ENCODE results near the gene VASH2. TPM values are rescaled to one million over a fixed set of nuclear protein-coding genes. Genes with fewer than 3 reads are reported as not detected.
"Not testable (repeated sequence)": the region's sequence is repeated elsewhere in the genome, so short reads cannot be mapped to it uniquely, and the experiment has no call there.

Gene VASH2
- total and polyA plus RNA-seq, 9 donors = 25.3 to 81.7 (median 49.8) TPM

- not testable (repeated sequence) for DNase-seq; H3K4me3 ChIP-seq (ENCODE audit: low read length); H3K27me3 ChIP-seq (ENCODE audit: control insufficient read depth, insufficient read depth, low read length); H3K9me3 ChIP-seq (replicated peaks; ENCODE audit: control insufficient read depth, low read depth, low read length); H3K36me3 ChIP-seq (ENCODE audit: control insufficient read depth, insufficient read depth, low read length); H3K27ac ChIP-seq (ENCODE audit: low read length)
- no CpG with 5 or more reads among the region's 5 CpGs for WGBS (ENCODE audit: insufficient coverage)
- peaks cover 25% of the 10 kb centered on the region for H3K4me1 ChIP-seq (ENCODE audit: control insufficient read depth, insufficient read depth, low read length)
These were observed 36.2 kb upstream of the VASH2 start for GRCh38 chr1:212914110-212914509.

DNA sequence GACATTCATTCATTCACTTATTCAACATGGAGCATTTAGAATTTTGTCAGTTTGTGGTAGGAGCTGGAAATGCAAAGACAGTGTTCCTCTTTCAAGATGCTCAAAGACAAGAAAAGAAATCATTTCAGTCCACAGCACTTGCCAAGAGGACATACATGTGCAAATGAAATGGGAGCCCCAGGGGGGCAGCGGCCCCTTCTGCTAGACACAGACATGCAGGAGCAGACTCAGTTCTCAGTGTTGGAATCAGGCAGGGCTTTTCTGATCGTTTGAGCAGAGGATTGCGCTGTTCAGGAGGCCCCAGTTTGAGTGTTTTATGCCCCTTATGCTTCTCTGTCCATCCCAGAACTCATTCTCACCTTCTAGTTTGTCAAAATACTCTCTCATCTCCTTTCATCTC, 35.6 kb upstream of the VASH2 start:
- H3K4me3 ChIP-seq (ENCODE audit: low read length) = no peak overlapping the region
- H3K36me3 ChIP-seq (ENCODE audit: control insufficient read depth, insufficient read depth, low read length) = no peaks in the 10 kb centered on the region
- DNase-seq = peak; percentile 49
- no peak overlapping the region for H3K27ac ChIP-seq (ENCODE audit: low read length)
- peaks cover 7% of the 10 kb centered on the region for H3K27me3 ChIP-seq (ENCODE audit: control insufficient read depth, insufficient read depth, low read length)
- 18% methylated on average over 3 of the region's 3 CpGs for WGBS (ENCODE audit: insufficient coverage)
- H3K4me1 ChIP-seq (ENCODE audit: control insufficient read depth, insufficient read depth, low read length) = peaks cover 25% of the 10 kb centered on the region
- H3K9me3 ChIP-seq (replicated peaks; ENCODE audit: control insufficient read depth, low read depth, low read length) = no peaks in the 10 kb centered on the region

GRCh38 chr1:212915245-212916091, 34.9 kb upstream of the VASH2 start:
- WGBS (ENCODE audit: insufficient coverage) = 55% methylated on average over 10 of the region's 13 CpGs
- no peaks in the 10 kb centered on the region for H3K36me3 ChIP-seq (ENCODE audit: control insufficient read depth, insufficient read depth, low read length)
- H3K9me3 ChIP-seq (replicated peaks; ENCODE audit: control insufficient read depth, low read depth, low read length) = no peaks in the 10 kb centered on the region
- no peak overlapping the region for H3K4me3 ChIP-seq (ENCODE audit: low read length)
- H3K4me1 ChIP-seq (ENCODE audit: control insufficient read depth, insufficient read depth, low read length) = peaks cover 25% of the 10 kb centered on the region
- peak; percentile 94 for DNase-seq
- peaks cover 7% of the 10 kb centered on the region for H3K27me3 ChIP-seq (ENCODE audit: control insufficient read depth, insufficient read depth, low read length)
- H3K27ac ChIP-seq (ENCODE audit: low read length) = no peak overlapping the region

GRCh38 chr1:212916481-212917133, 33.7 kb upstream of the VASH2 start:
- peaks cover 7% of the 10 kb centered on the region for H3K27me3 ChIP-seq (ENCODE audit: control insufficient read depth, insufficient read depth, low read length)
- peak overlapping the region; percentile 40 for H3K27ac ChIP-seq (ENCODE audit: low read length)
- peaks cover 25% of the 10 kb centered on the region for H3K4me1 ChIP-seq (ENCODE audit: control insufficient read depth, insufficient read depth, low read length)
- DNase-seq = peak; percentile 75
- no peaks in the 10 kb centered on the region for H3K36me3 ChIP-seq (ENCODE audit: control insufficient read depth, insufficient read depth, low read length)
- H3K4me3 ChIP-seq (ENCODE audit: low read length) = no peak overlapping the region
- no peaks in the 10 kb centered on the region for H3K9me3 ChIP-seq (replicated peaks; ENCODE audit: control insufficient read depth, low read depth, low read length)
- WGBS (ENCODE audit: insufficient coverage) = 33% methylated on average over 6 of the region's 23 CpGs

DNA sequence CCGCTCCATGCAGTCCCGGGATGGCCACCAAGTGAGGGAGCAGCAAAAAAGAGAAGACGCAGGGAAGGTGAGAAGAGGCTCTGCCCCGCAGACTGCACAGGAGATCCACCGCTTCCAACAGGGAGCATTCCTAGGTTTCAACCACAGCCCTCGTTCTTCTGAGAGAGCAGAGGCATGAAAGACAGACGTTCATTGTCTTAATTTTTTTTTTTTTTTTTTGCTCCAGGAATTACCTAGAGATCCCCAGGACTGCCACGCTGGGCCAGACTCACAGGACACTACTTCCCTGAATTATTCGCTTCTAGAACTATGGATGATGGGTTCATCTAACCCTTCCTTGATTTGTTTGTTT, 33.2 kb upstream of the VASH2 start:
- H3K36me3 ChIP-seq (ENCODE audit: control insufficient read depth, insufficient read depth, low read length) = no peaks in the 10 kb centered on the region
- H3K27ac ChIP-seq (ENCODE audit: low read length) = no peak overlapping the region
- H3K27me3 ChIP-seq (ENCODE audit: control insufficient read depth, insufficient read depth, low read length) = peaks cover 7% of the 10 kb centered on the region
- H3K4me3 ChIP-seq (ENCODE audit: low read length) = no peak overlapping the region
- no peak for DNase-seq
- peaks cover 25% of the 10 kb centered on the region for H3K4me1 ChIP-seq (ENCODE audit: control insufficient read depth, insufficient read depth, low read length)
- no peaks in the 10 kb centered on the region for H3K9me3 ChIP-seq (replicated peaks; ENCODE audit: control insufficient read depth, low read depth, low read length)
- WGBS (ENCODE audit: insufficient coverage) = 44% methylated on average over 5 of the region's 9 CpGs

- Histone ChIP-seq H3K4me3 (ENCODE audit: low read length) (no peak overlapping the region), H3K4me1 (ENCODE audit: control insufficient read depth, insufficient read depth, low read length) (peaks cover 25% of the 10 kb centered on the region), H3K27ac (ENCODE audit: low read length) (no peak overlapping the region), H3K36me3 (ENCODE audit: control insufficient read depth, insufficient read depth, low read length) (no peaks in the 10 kb centered on the region), H3K27me3 (ENCODE audit: control insufficient read depth, insufficient read depth, low read length) (peaks cover 7% of the 10 kb centered on the region), H3K9me3 (replicated peaks; ENCODE audit: control insufficient read depth, low read depth, low read length) (no peaks in the 10 kb centered on the region)
- DNase-seq = no peak
- 64% methylated on average over 3 of the region's 5 CpGs for WGBS (ENCODE audit: insufficient coverage)
These were observed 32.5 kb upstream of the VASH2 start for GRCh38 chr1:212917858-212918257.

- WGBS (ENCODE audit: insufficient coverage) = 50% methylated on average over 1 of the region's 2 CpGs
- H3K27me3 ChIP-seq (ENCODE audit: control insufficient read depth, insufficient read depth, low read length) = peaks cover 7% of the 10 kb centered on the region
- H3K9me3 ChIP-seq (replicated peaks; ENCODE audit: control insufficient read depth, low read depth, low read length) = no peaks in the 10 kb centered on the region
- no peak overlapping the region for H3K27ac ChIP-seq (ENCODE audit: low read length)
- DNase-seq = no peak
- no peaks in the 10 kb centered on the region for H3K36me3 ChIP-seq (ENCODE audit: control insufficient read depth, insufficient read depth, low read length)
- no peak overlapping the region for H3K4me3 ChIP-seq (ENCODE audit: low read length)
- peaks cover 26% of the 10 kb centered on the region for H3K4me1 ChIP-seq (ENCODE audit: control insufficient read depth, insufficient read depth, low read length)
These were observed 31.5 kb upstream of the VASH2 start for GRCh38 chr1:212918824-212919223.

DNA sequence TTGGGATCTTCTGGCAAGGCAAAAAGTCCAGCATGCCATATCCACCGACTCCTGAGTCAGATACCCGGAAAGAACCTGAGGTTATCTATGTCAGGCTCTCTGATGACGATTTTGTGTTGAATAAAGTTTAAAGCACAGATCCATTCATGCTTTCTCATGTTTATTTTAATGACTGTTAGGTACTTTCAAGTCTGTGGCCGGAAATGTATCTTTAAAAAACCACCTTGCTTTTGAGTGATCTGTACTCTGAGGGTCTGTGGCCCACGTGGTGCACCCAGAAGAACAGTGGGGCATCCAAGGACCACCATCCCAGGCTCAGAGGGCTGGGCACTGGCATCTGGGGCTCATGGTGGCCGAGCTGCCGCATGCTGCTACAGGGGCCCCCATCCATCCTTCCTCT, 30.1 kb upstream of the VASH2 start:
- no peak overlapping the region for H3K4me3 ChIP-seq (ENCODE audit: low read length)
- no peak overlapping the region for H3K27ac ChIP-seq (ENCODE audit: low read length)
- no peaks in the 10 kb centered on the region for H3K36me3 ChIP-seq (ENCODE audit: control insufficient read depth, insufficient read depth, low read length)
- H3K27me3 ChIP-seq (ENCODE audit: control insufficient read depth, insufficient read depth, low read length) = peaks cover 7% of the 10 kb centered on the region
- H3K4me1 ChIP-seq (ENCODE audit: control insufficient read depth, insufficient read depth, low read length) = peaks cover 33% of the 10 kb centered on the region
- 69% methylated on average over 2 of the region's 7 CpGs for WGBS (ENCODE audit: insufficient coverage)
- no peak for DNase-seq
- H3K9me3 ChIP-seq (replicated peaks; ENCODE audit: control insufficient read depth, low read depth, low read length) = no peaks in the 10 kb centered on the region

- Histone ChIP-seq H3K36me3 (ENCODE audit: control insufficient read depth, insufficient read depth, low read length) (no peaks in the 10 kb centered on the region), H3K4me3 (ENCODE audit: low read length) (no peak overlapping the region)
- 69% methylated on average over 5 of the region's 6 CpGs for WGBS (ENCODE audit: insufficient coverage)
These were observed 29.4 kb upstream of the VASH2 start for GRCh38 chr1:212920896-212921295.

DNA sequence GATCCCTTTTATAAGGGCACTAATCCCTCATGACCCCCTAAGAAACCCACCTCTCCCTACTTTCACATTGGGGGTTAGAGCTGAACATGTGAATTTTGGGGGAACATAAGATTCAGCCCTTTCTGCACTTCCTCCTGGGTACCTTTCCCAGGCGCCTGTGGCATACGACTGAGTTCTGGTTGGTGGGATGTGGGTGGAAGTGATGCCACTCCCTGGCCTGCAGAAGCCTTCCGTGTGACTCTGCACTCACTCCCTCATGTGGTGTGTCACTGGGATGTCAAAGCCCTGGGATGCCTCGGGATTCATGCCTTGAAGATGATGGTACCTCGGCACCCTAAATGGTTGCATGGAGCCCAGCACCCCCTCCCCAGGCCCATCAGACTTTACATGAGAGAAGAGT, 28.3 kb upstream of the VASH2 start:
- Histone ChIP-seq H3K4me3 (ENCODE audit: low read length) (no peak overlapping the region), H3K36me3 (ENCODE audit: control insufficient read depth, insufficient read depth, low read length) (no peaks in the 10 kb centered on the region), H3K27me3 (ENCODE audit: control insufficient read depth, insufficient read depth, low read length) (peaks cover 5% of the 10 kb centered on the region), H3K4me1 (ENCODE audit: control insufficient read depth, insufficient read depth, low read length) (peaks cover 17% of the 10 kb centered on the region), H3K9me3 (replicated peaks; ENCODE audit: control insufficient read depth, low read depth, low read length) (no peaks in the 10 kb centered on the region), H3K27ac (ENCODE audit: low read length) (no peak overlapping the region)
- no peak for DNase-seq
- 92% methylated on average over 2 of the region's 5 CpGs for WGBS (ENCODE audit: insufficient coverage)

More at GRCh38 chr1:212920896-212921295, 29.4 kb upstream of the VASH2 start:
- DNase-seq = no peak
- peaks cover 28% of the 10 kb centered on the region for H3K4me1 ChIP-seq (ENCODE audit: control insufficient read depth, insufficient read depth, low read length)
- no peaks in the 10 kb centered on the region for H3K9me3 ChIP-seq (replicated peaks; ENCODE audit: control insufficient read depth, low read depth, low read length)
- peaks cover 6% of the 10 kb centered on the region for H3K27me3 ChIP-seq (ENCODE audit: control insufficient read depth, insufficient read depth, low read length)
- H3K27ac ChIP-seq (ENCODE audit: low read length) = no peak overlapping the region
